GM12878 (cell line): ENCODE measurements around the gene FANCG. TPM values are rescaled to one million over a fixed set of nuclear protein-coding genes. Genes with fewer than 3 reads are reported as not detected.

Experiments
- ASH2L ChIP-seq: fragments of 300-600, 200-600 bp; sonication (generic); IDR thresholded peaks from 2 replicates; pipeline ENCODE4 v1.6.1; 2017; ENCODE audit warnings: low read depth, mild to moderate bottlenecking, borderline replicate concordance
- CBFB ChIP-seq: IDR thresholded peaks from 2 replicates; pipeline ENCODE4 v1.6.1; 2016; ENCODE audit warnings: antibody characterized with exemption, low read depth
- CEBPZ ChIP-seq: fragments of 150-350 bp; IDR thresholded peaks from 2 replicates; pipeline ENCODE4 v1.6.1; 2016; ENCODE audit warnings: low read depth, low read length
- CHD2 ChIP-seq: IDR thresholded peaks from 2 replicates; pipeline ENCODE4 v1.6.1; 2011; ENCODE audit warnings: low read depth, low read length, improper control_type of control experiment, borderline replicate concordance
- CREB1 ChIP-seq: IDR thresholded peaks from 2 replicates; pipeline ENCODE4 v1.6.1; 2012; ENCODE audit warnings: low read depth, mild to moderate bottlenecking, inconsistent platforms
- E2F8 ChIP-seq: fragments of 450-650 bp; IDR thresholded peaks from 2 replicates; pipeline ENCODE4 v1.6.1; 2018; ENCODE audit warnings: mild to moderate bottlenecking, low read depth, moderate library complexity; ENCODE audit not compliant: partially characterized antibody
- GABPA ChIP-seq: IDR thresholded peaks from 2 replicates; pipeline ENCODE4 v1.6.1; 2014; ENCODE audit warnings: antibody characterized with exemption, low read depth, mild to moderate bottlenecking, inconsistent platforms
- IRF3 ChIP-seq: fragments of 450-650 bp; IDR thresholded peaks from 2 replicates; pipeline ENCODE4 v1.6.1; 2014; ENCODE audit warnings: mild to moderate bottlenecking
- KLF5 ChIP-seq: fragments of 450-650 bp; IDR thresholded peaks from 2 replicates; pipeline ENCODE4 v1.6.1; 2014; ENCODE audit warnings: mild to moderate bottlenecking; ENCODE audit not compliant: partially characterized antibody
- MYB ChIP-seq: fragments of 150-350 bp; IDR thresholded peaks from 2 replicates; pipeline ENCODE4 v1.6.1; 2014; ENCODE audit warnings: mild to moderate bottlenecking, low read depth, low read length, borderline replicate concordance
- NR2C1 ChIP-seq: fragments of 450-650 bp; IDR thresholded peaks from 2 replicates; pipeline ENCODE4 v1.6.1; 2017; ENCODE audit warnings: antibody characterized with exemption, mild to moderate bottlenecking, moderate library complexity
- PAX5 ChIP-seq: IDR thresholded peaks from 2 replicates; pipeline ENCODE4 v1.6.1; 2011; ENCODE audit warnings: low read depth, low read length, borderline replicate concordance
- POLR2AphosphoS2 ChIP-seq: IDR thresholded peaks from 2 replicates; pipeline ENCODE4 v1.6.1; 2011; ENCODE audit warnings: low read depth, mild to moderate bottlenecking, low read length, improper control_type of control experiment, moderate library complexity
- REST ChIP-seq: IDR thresholded peaks from 2 replicates; pipeline ENCODE4 v1.6.1; 2012; ENCODE audit warnings: mild to moderate bottlenecking, low read depth, low read length
- SUZ12 ChIP-seq: fragments of 200-600 bp; sonication (generic); IDR thresholded peaks from one replicate; pipeline ENCODE4 v1.6.1; 2018; ENCODE audit warnings: antibody characterized with exemption, mild to moderate bottlenecking; ENCODE audit not compliant: unreplicated experiment
- TCF7 ChIP-seq: IDR thresholded peaks from 2 replicates; pipeline ENCODE4 v1.6.1; 2014; ENCODE audit warnings: antibody characterized with exemption, borderline replicate concordance
- YBX1 ChIP-seq: fragments of 450-650 bp; IDR thresholded peaks from 2 replicates; pipeline ENCODE4 v1.6.1; 2016; ENCODE audit warnings: antibody characterized with exemption
- polyA plus RNA-seq, 11 experiments: library from polyadenylated mRNA; depleted of rRNA in 4 of 11; unstranded in 6 of 11; stranded (reverse) in 5 of 11; fragments of >200 nt; fragmentation: Nextera tagmentation in 4 of 11; fragmentation: Illumina TruSeq in 1 of 11; extraction: Ambion mirVana in 4 of 11; extraction: Trizol in 1 of 11; gene quantifications; 1 replicate in 1 of 11; 2 replicates in 10 of 11; pipeline versions ENCODE4 v1.2.1 to v1.2.3, GENCODE V29; 2011 to 2016; ENCODE audit warnings: inconsistent platforms in 2 of 11, missing spikeins in 2 of 11, low read depth in 1 of 11
- total RNA-seq, 4 experiments: library from RNA; depleted of rRNA in 3 of 4; stranded (reverse); fragments of >200 nt in 3 of 4; fragmentation: Illumina TruSeq in 1 of 4; extraction: Trizol in 1 of 4; gene quantifications; 2 replicates each; pipeline versions ENCODE4 v1.2.1 to v1.2.3, GENCODE V29; 2013 to 2021

Gene FANCG
- total and polyA plus RNA-seq, 10 of the 15 experiments (the other 5 are each of a cell fraction or from before 2014, with no cell fraction given) = 16.4 to 78.7 (median 45.4) TPM

- no peak for TF ChIP-seq REST
- no peak for TF ChIP-seq ASH2L
- TF ChIP-seq CEBPZ = no peak
- peak; percentile 91 for TF ChIP-seq CHD2
- TF ChIP-seq MYB = no peak
- TF ChIP-seq NR2C1 = peak; percentile 96
- TF ChIP-seq PAX5 = peak; percentile 22; the same call in 1 of the 2 replicates
- TF ChIP-seq IRF3 = peak; percentile 67
- peak; percentile 68 for TF ChIP-seq POLR2AphosphoS2
- peak; percentile 99 for TF ChIP-seq GABPA
- TF ChIP-seq SUZ12 = no peak
- TF ChIP-seq CREB1 = peak; percentile 81
- no peak for TF ChIP-seq YBX1
- peak; percentile 59; the same call in 1 of the 2 replicates for TF ChIP-seq CBFB
- TF ChIP-seq TCF7 = no peak
- TF ChIP-seq KLF5 = peak; percentile 59
- peak; percentile 95 for TF ChIP-seq E2F8
Measured at GRCh38 chr9:35102769-35103659, 23.3 kb upstream of the FANCG start, which contains the start of gene STOML2 (continued).
